Peyer's patch (tissue), 4 donors: ENCODE data around the gene SRP19.

Source experiments
- CTCF ChIP-seq, 6 experiments: fragments of 450-650 bp in 4 of 6; fragments of 200-600 bp in 2 of 6; sonication (generic) in 1 of 6; IDR thresholded peaks; one replicate each; pipeline ENCODE4 v1.5.1; 2017 to 2019; ENCODE audit warnings: antibody characterized with exemption in 6 of 6, mild to moderate bottlenecking in 3 of 6, moderate library complexity in 1 of 6
- POLR2A ChIP-seq, 2 donors: fragments of 450-650 bp; IDR thresholded peaks; one replicate each; pipeline ENCODE4 v1.5.1; 2017; ENCODE audit warnings: antibody characterized with exemption in 2 of 2, mild to moderate bottlenecking in 2 of 2, moderate library complexity in 2 of 2

- TF ChIP-seq POLR2A (IDR thresholded peaks at IDR 0.05) (no peak), CTCF (IDR thresholded peaks at IDR 0.05) (no peak)
These were observed 40.8 kb upstream of the SRP19 start for GRCh38 chr5:112820246-112820645.
